B cell (primary cell): Measurements from ENCODE around the gene POLR1D. TPM values are rescaled to one million over a fixed set of nuclear protein-coding genes. Genes with fewer than 3 reads are reported as not detected.

Experiments
- ATAC-seq: fragments of 200-7000 bp; cut with Tn5 transposase; one replicate; pipeline ENCODE4 v1.10.0; 2021; ENCODE audit warnings: low read depth, mild to moderate bottlenecking, moderate number of reproducible peaks, moderate library complexity
- CTCF ChIA-PET: fragments of 350-600 bp; sonication (Branson Sonifier 250); formaldehyde crosslinking; loops from one replicate; lab custom pipeline; 2021; ENCODE audit warnings: antibody characterized with exemption, inconsistent platforms; lab: Charles Lee
- POLR2A ChIA-PET: fragments of 350-600 bp; sonication (Branson Sonifier 250); formaldehyde crosslinking; loops from one replicate; lab custom pipeline; 2021; ENCODE audit warnings: antibody characterized with exemption; lab: Charles Lee
- DNase-seq: peaks from one replicate; pipeline ENCODE4 v3.0.0; 2013
- H2AFZ ChIP-seq: 2 replicates; pipeline ENCODE4 v1.6.1; 2012; ENCODE audit warnings: mild to moderate bottlenecking, low read depth, low read length; ENCODE audit not compliant: insufficient read depth, poor library complexity, severe bottlenecking
- H3K27ac ChIP-seq, 2 donors: 1 replicate in 1 of 2; 2 replicates in 1 of 2; pipeline ENCODE4 v1.5.1; 2012 to 2013; ENCODE audit warnings: low read length in 2 of 2, mild to moderate bottlenecking in 2 of 2, moderate library complexity in 1 of 2
- H3K27me3 ChIP-seq, 4 experiments: fragments of 200-600 bp in 1 of 4; sonication (generic) in 1 of 4; replicated peaks in 1 of 4; 1 replicate in 2 of 4; 2 replicates in 2 of 4; pipeline versions ENCODE4 v1.6.1 to v1.7.0; 2013 to 2016; ENCODE audit warnings: low read length in 3 of 4, mild to moderate bottlenecking in 2 of 4, mixed read lengths in 1 of 4, moderate library complexity in 1 of 4; ENCODE audit not compliant: insufficient read depth in 4 of 4, control insufficient read depth in 3 of 4; ENCODE audit errors: control extremely low read depth in 1 of 4
- H3K36me3 ChIP-seq, 2 experiments: replicated peaks in 1 of 2; 1 replicate in 1 of 2; 2 replicates in 1 of 2; pipeline versions ENCODE4 v1.6.1 to v1.7.1; 2013; ENCODE audit warnings: low read length in 1 of 2; ENCODE audit not compliant: insufficient read depth in 2 of 2, control insufficient read depth in 1 of 2; ENCODE audit errors: control extremely low read depth in 1 of 2, extremely low read depth in 1 of 2
- H3K4me1 ChIP-seq, 2 donors: fragments of 200-600 bp in 1 of 2; sonication (generic) in 1 of 2; 1 replicate in 1 of 2; 2 replicates in 1 of 2; pipeline versions ENCODE4 v1.5.1 to v1.6.1; 2013 to 2017; ENCODE audit warnings: low read length in 2 of 2; ENCODE audit not compliant: control insufficient read depth in 2 of 2, insufficient read depth in 2 of 2
- H3K4me2 ChIP-seq: replicated peaks from 2 replicates; pipeline ENCODE3; 2012; ENCODE audit warnings: mild to moderate bottlenecking, low read depth, low read length; ENCODE audit not compliant: poor library complexity, severe bottlenecking
- H3K4me3 ChIP-seq, 5 experiments: fragments of 200-600 bp in 1 of 5; sonication (generic) in 1 of 5; 1 replicate in 3 of 5; 2 replicates in 2 of 5; pipeline versions ENCODE4 v1.5.1 to v1.7.0; 2011 to 2016; ENCODE audit warnings: low read length in 4 of 5, mild to moderate bottlenecking in 4 of 5, low read depth in 2 of 5, control low read depth in 1 of 5, moderate library complexity in 1 of 5; ENCODE audit not compliant: insufficient read depth in 1 of 5; ENCODE audit errors: control extremely low read depth in 1 of 5, extremely low read depth in 1 of 5
- H3K79me2 ChIP-seq: fragments of 200-600 bp; sonication (generic); one replicate; pipeline ENCODE4 v1.6.0; 2016; ENCODE audit warnings: low read length; ENCODE audit not compliant: control insufficient read depth, insufficient read depth
- H3K9ac ChIP-seq: fragments of 200-600 bp; sonication (generic); 2 replicates; pipeline ENCODE4 v1.6.1; 2017; ENCODE audit warnings: mild to moderate bottlenecking, low read length, moderate library complexity
- H3K9me3 ChIP-seq, 3 donors: one replicate each; pipeline versions ENCODE4 v1.6.1 to v1.7.1; 2013; ENCODE audit warnings: low read length in 2 of 3; ENCODE audit not compliant: control insufficient read depth in 2 of 3, insufficient read depth in 1 of 3; ENCODE audit errors: control extremely low read depth in 1 of 3
- H4K20me1 ChIP-seq: 2 replicates; pipeline ENCODE4 v1.6.0; 2012; ENCODE audit warnings: mild to moderate bottlenecking, low read length; ENCODE audit not compliant: insufficient read depth, control insufficient read depth, poor library complexity, severe bottlenecking
- H3K27ac Mint-ChIP-seq: one replicate; pipeline ENCODE4 v1.8.0; 2021; ENCODE audit warnings: mixed read lengths
- H3K27me3 Mint-ChIP-seq: one replicate; pipeline ENCODE4 v1.8.0; 2021; ENCODE audit warnings: mixed read lengths
- H3K4me1 Mint-ChIP-seq: one replicate; pipeline ENCODE4 v1.8.0; 2021; ENCODE audit warnings: mixed read lengths
- H3K4me3 Mint-ChIP-seq: one replicate; pipeline ENCODE4 v1.8.0; 2021; ENCODE audit warnings: mixed read lengths
- H3K9me3 Mint-ChIP-seq: one replicate; pipeline ENCODE4 v1.8.0; 2022; ENCODE audit warnings: mixed read lengths; ENCODE audit not compliant: insufficient read depth
- EZH2 ChIP-seq: IDR thresholded peaks from 2 replicates; pipeline ENCODE4 v1.6.1; 2012; ENCODE audit warnings: borderline replicate concordance, low read depth, mild to moderate bottlenecking, moderate library complexity, low read length; ENCODE audit not compliant: insufficient read depth, poor library complexity, severe bottlenecking
- WGBS: methylation state at CpG from one replicate; pipeline ENCODE4 v1.1.5; 2013; ENCODE audit warnings: missing lambda C conversion rate; ENCODE audit not compliant: insufficient coverage; 5-methylcytosine and 5-hydroxymethylcytosine counted together
- intact Hi-C: fragments of 100-400 bp; cut with micrococcal nuclease; formaldehyde crosslinking; loops from one replicate; pipeline ENCODE4 v1.10.0; 2022
- polyA plus RNA-seq: library from polyadenylated mRNA; depleted of rRNA; stranded (reverse); fragments of >200 nt; gene quantifications from 2 replicates; pipeline ENCODE4 v1.2.3, GENCODE V29; 2012
- total RNA-seq, 2 donors: library from RNA; stranded (reverse); fragments of 120-200 nt in 1 of 2; gene quantifications; 1 replicate in 1 of 2; 2 replicates in 1 of 2; pipeline versions ENCODE4 v1.2.3 to v1.2.4, GENCODE V29; 2013 to 2022
- TF ChIP-seq, protein P1 (sequence below): fragments of 200-600 bp; IDR thresholded peaks from one replicate; pipeline ENCODE4 v1.8.0; 2022; ENCODE audit warnings: antibody characterized with exemption, mild to moderate bottlenecking

Gene POLR1D
- total and polyA plus RNA-seq, 2 donors (not counting 1 experiment from before 2014, with no cell fraction given) = 130 to 144 TPM

DNA sequence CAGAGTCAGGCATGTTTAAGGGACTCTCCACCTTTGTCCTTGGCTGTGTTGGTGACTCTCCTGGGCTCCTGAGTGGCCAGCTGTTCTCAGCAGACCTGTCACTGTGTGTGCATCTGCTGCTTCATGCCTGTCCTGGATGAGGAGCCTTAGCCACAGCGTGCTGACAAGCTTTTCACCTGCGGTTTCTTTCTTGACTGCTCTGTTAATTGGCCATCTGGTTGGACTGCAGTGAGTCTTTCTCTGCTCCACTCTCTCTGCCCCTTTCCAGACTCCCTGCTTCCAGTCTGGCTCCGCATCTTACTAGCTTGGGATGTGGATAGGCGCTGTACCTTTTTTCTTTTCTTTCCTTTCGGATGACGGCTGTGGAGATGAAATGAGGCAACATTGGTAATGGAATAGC is 38.8 kb downstream of the POLR1D start:
- no peak for TF ChIP-seq EZH2
- TF ChIP-seq, protein P1, sequence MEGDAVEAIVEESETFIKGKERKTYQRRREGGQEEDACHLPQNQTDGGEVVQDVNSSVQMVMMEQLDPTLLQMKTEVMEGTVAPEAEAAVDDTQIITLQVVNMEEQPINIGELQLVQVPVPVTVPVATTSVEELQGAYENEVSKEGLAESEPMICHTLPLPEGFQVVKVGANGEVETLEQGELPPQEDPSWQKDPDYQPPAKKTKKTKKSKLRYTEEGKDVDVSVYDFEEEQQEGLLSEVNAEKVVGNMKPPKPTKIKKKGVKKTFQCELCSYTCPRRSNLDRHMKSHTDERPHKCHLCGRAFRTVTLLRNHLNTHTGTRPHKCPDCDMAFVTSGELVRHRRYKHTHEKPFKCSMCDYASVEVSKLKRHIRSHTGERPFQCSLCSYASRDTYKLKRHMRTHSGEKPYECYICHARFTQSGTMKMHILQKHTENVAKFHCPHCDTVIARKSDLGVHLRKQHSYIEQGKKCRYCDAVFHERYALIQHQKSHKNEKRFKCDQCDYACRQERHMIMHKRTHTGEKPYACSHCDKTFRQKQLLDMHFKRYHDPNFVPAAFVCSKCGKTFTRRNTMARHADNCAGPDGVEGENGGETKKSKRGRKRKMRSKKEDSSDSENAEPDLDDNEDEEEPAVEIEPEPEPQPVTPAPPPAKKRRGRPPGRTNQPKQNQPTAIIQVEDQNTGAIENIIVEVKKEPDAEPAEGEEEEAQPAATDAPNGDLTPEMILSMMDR = no peak
- H3K27me3 Mint-ChIP-seq = no peaks in the 10 kb centered on the region
- Histone ChIP-seq H3K79me2 (peaks cover 4% of the 10 kb centered on the region), H4K20me1 (peaks cover 5% of the 10 kb centered on the region), H3K9ac (no peak overlapping the region), H3K9me3 (no peaks in the 10 kb centered on the region), H3K4me3 (no peak overlapping the region), H3K36me3 (peaks cover 0 to 10% of the 10 kb centered on the region in 2 experiments), H3K4me2 (no peak overlapping the region), H3K27ac (no peak overlapping the region), H3K27me3 (no peaks in the 10 kb centered on the region), H2AFZ (no peak overlapping the region), H3K4me1 (no peaks in the 10 kb centered on the region)
- no peak overlapping the region for H3K27ac Mint-ChIP-seq
- ATAC-seq (no peak), DNase-seq (no peak)
- H3K9me3 Mint-ChIP-seq = no peaks in the 10 kb centered on the region
- 100% methylated on average over 2 of the region's 6 CpGs for WGBS
- intact Hi-C loops = no loop called here
- POLR2A ChIA-PET = interaction anchor here (0.5 kb wide), 1 partner anchor 551 kb away, joined by 5 read pairs; no protein-coding TSS in a partner anchor
- CTCF ChIA-PET = no interaction called here
- no peak overlapping the region for H3K4me3 Mint-ChIP-seq
- no peaks in the 10 kb centered on the region for H3K4me1 Mint-ChIP-seq

GRCh38 chr13:27661017-27661416 is 39.3 kb downstream of the POLR1D start:
- H3K9me3 Mint-ChIP-seq = no peaks in the 10 kb centered on the region
- no peaks in the 10 kb centered on the region for H3K4me1 Mint-ChIP-seq
- no peak overlapping the region for H3K4me3 Mint-ChIP-seq
- H3K9ac ChIP-seq = no peak overlapping the region
- DNase-seq = no peak
- no peaks in the 10 kb centered on the region for H3K9me3 ChIP-seq
- ChIA-PET CTCF (no interaction called here), POLR2A (interaction anchor here (0.5 kb wide), 1 partner anchor 552 kb away, joined by 5 read pairs; no protein-coding TSS in a partner anchor)
- H2AFZ ChIP-seq = no peak overlapping the region
- H4K20me1 ChIP-seq = peaks cover 5% of the 10 kb centered on the region
- H3K27ac ChIP-seq = no peak overlapping the region
- H3K27ac Mint-ChIP-seq = no peak overlapping the region
- H3K27me3 Mint-ChIP-seq = no peaks in the 10 kb centered on the region
- TF ChIP-seq EZH2 = no peak
- TF ChIP-seq, protein P1 = no peak
- intact Hi-C loops = no loop called here
- no peak overlapping the region for H3K4me3 ChIP-seq
- H3K4me2 ChIP-seq = no peak overlapping the region
- ATAC-seq = no peak
- H3K27me3 ChIP-seq = no peaks in the 10 kb centered on the region
- H3K36me3 ChIP-seq = peaks cover 0 to 12% of the 10 kb centered on the region in 2 experiments
- no peaks in the 10 kb centered on the region for H3K4me1 ChIP-seq
- H3K79me2 ChIP-seq = peaks cover 4% of the 10 kb centered on the region
